HepG2 (cell line): ENCODE data around the gene COQ10B. TPM values are rescaled to one million over a fixed set of nuclear protein-coding genes. Genes with fewer than 3 reads are reported as not detected.

ENCODE experiments used
- CENPT ChIP-seq: sonication (generic); formaldehyde crosslinking; IDR thresholded peaks from 2 replicates; pipeline ENCODE4 v1.8.0; 2022; ENCODE audit warnings: low read depth, mild to moderate bottlenecking, moderate library complexity, missing genetic modification reagents
- EP300 ChIP-seq, 3 experiments: sonication (generic) in 1 of 3; formaldehyde crosslinking in 1 of 3; IDR thresholded peaks; 2 replicates each; pipeline versions ENCODE4 v1.5.1 to v1.6.1; 2011 to 2020; ENCODE audit warnings: low read depth in 2 of 3, low read length in 2 of 3, borderline replicate concordance in 1 of 3, improper control_type of control experiment in 1 of 3, mild to moderate bottlenecking in 1 of 3, missing genetic modification reagents in 1 of 3, moderate library complexity in 1 of 3
- HMG20A ChIP-seq: IDR thresholded peaks from 2 replicates; pipeline ENCODE4 v1.6.1; 2016; ENCODE audit warnings: borderline replicate concordance
- ISL2 ChIP-seq: sonication (generic); formaldehyde crosslinking; IDR thresholded peaks from 2 replicates; pipeline ENCODE4 v1.5.0; 2020; ENCODE audit warnings: missing genetic modification reagents
- MEIS2 ChIP-seq: sonication (generic); formaldehyde crosslinking; IDR thresholded peaks from 2 replicates; pipeline ENCODE4 v1.9.0; 2021; ENCODE audit warnings: mild to moderate bottlenecking, missing genetic modification reagents
- NFE2L2 ChIP-seq: fragments of 150-350 bp; IDR thresholded peaks from 2 replicates; pipeline ENCODE4 v1.6.1; 2014; ENCODE audit warnings: low read length
- PATZ1 ChIP-seq: sonication (generic); formaldehyde crosslinking; IDR thresholded peaks from 2 replicates; pipeline ENCODE4 v1.4.0; 2020; ENCODE audit warnings: missing genetic modification reagents
- RNF219 ChIP-seq: sonication (generic); formaldehyde crosslinking; IDR thresholded peaks from 2 replicates; pipeline ENCODE4 v1.5.0; 2020; ENCODE audit warnings: mild to moderate bottlenecking, missing genetic modification reagents
- RORA ChIP-seq: sonication (generic); formaldehyde crosslinking; IDR thresholded peaks from 2 replicates; pipeline ENCODE4 v1.5.0; 2020; ENCODE audit warnings: mild to moderate bottlenecking, missing genetic modification reagents, moderate library complexity
- SIX1 ChIP-seq: sonication (generic); formaldehyde crosslinking; IDR thresholded peaks from 2 replicates; pipeline ENCODE4 v1.4.0; 2020; ENCODE audit warnings: missing genetic modification reagents, borderline replicate concordance
- SIX4 ChIP-seq: sonication (generic); formaldehyde crosslinking; IDR thresholded peaks from 2 replicates; pipeline ENCODE4 v1.4.0; 2020; ENCODE audit warnings: missing genetic modification reagents
- TAF15 ChIP-seq: fragments of 200-400 bp; formaldehyde crosslinking; IDR thresholded peaks from one replicate; pipeline ENCODE4 v1.6.1; 2018; ENCODE audit warnings: mild to moderate bottlenecking, low read depth, low read length; ENCODE audit not compliant: poor library complexity, severe bottlenecking
- TEAD2 ChIP-seq: sonication (generic); formaldehyde crosslinking; IDR thresholded peaks from 2 replicates; pipeline ENCODE4 v1.9.0; 2021; ENCODE audit warnings: missing genetic modification reagents
- TEAD3 ChIP-seq: optimal IDR thresholded peaks from 2 replicates; pipeline ENCODE3; 2016; ENCODE audit warnings: borderline replicate concordance
- ZBTB7B ChIP-seq: sonication (generic); formaldehyde crosslinking; IDR thresholded peaks from 2 replicates; pipeline ENCODE4 v1.4.0; 2020; ENCODE audit warnings: missing genetic modification reagents
- ZMYM2 ChIP-seq: sonication (generic); formaldehyde crosslinking; IDR thresholded peaks from 2 replicates; pipeline ENCODE4 v1.8.0; 2022; ENCODE audit warnings: mild to moderate bottlenecking, missing genetic modification reagents
- ZNF329 ChIP-seq: sonication (generic); formaldehyde crosslinking; IDR thresholded peaks from 2 replicates; pipeline ENCODE4 v1.9.0; 2021; ENCODE audit warnings: low read depth, mild to moderate bottlenecking, missing genetic modification reagents
- ZNF350 ChIP-seq: sonication (generic); formaldehyde crosslinking; IDR thresholded peaks from 2 replicates; pipeline ENCODE4 v1.4.0; 2020; ENCODE audit warnings: mild to moderate bottlenecking, low read depth, missing genetic modification reagents, borderline replicate concordance
- ZNF441 ChIP-seq: sonication (generic); formaldehyde crosslinking; IDR thresholded peaks from 2 replicates; pipeline ENCODE4 v1.7.0; 2021; ENCODE audit warnings: missing genetic modification reagents, borderline replicate concordance
- ZNF510 ChIP-seq: sonication (generic); formaldehyde crosslinking; IDR thresholded peaks from 2 replicates; pipeline ENCODE4 v1.4.0; 2020; ENCODE audit warnings: low read depth, mild to moderate bottlenecking, missing genetic modification reagents
- ZNF616 ChIP-seq: sonication (generic); formaldehyde crosslinking; IDR thresholded peaks from 2 replicates; pipeline ENCODE4 v1.5.0; 2020; ENCODE audit warnings: low read depth, mild to moderate bottlenecking, missing genetic modification reagents
- ZNF720 ChIP-seq: sonication (generic); formaldehyde crosslinking; IDR thresholded peaks from 2 replicates; pipeline ENCODE4 v1.4.0; 2020; ENCODE audit warnings: missing genetic modification reagents
- ZSCAN21 ChIP-seq: sonication (generic); formaldehyde crosslinking; IDR thresholded peaks from 2 replicates; pipeline ENCODE4 v1.8.0; 2022; ENCODE audit warnings: mild to moderate bottlenecking, missing genetic modification reagents, moderate library complexity, borderline replicate concordance
- polyA plus RNA-seq, 8 experiments: library from polyadenylated mRNA; depleted of rRNA in 3 of 8; stranded (reverse) in 7 of 8; unstranded in 1 of 8; fragments of >200 nt; fragmentation: Illumina TruSeq in 4 of 8; extraction: Trizol in 4 of 8; gene quantifications; 2 replicates each; pipeline versions ENCODE4 v1.2.1 to v1.2.3, GENCODE V29; 2011 to 2016; ENCODE audit warnings: low read depth in 4 of 8, missing spikeins in 1 of 8, mixed read lengths in 1 of 8; ENCODE audit not compliant: insufficient read depth in 1 of 8
- total RNA-seq, 5 experiments: library from RNA; depleted of rRNA; stranded (reverse); fragments of >200 nt; fragmentation: Illumina TruSeq; extraction: Trizol; gene quantifications; 2 replicates each; pipeline ENCODE4 v1.2.3, GENCODE V29; 2016; ENCODE audit warnings: low read depth in 1 of 5
- TF ChIP-seq, protein P1 (sequence below): sonication (generic); formaldehyde crosslinking; IDR thresholded peaks from 2 replicates; pipeline ENCODE4 v1.4.0; 2020; ENCODE audit warnings: missing genetic modification reagents; ENCODE audit errors: not compliant biosample characterization

COQ10B gene
- total and polyA plus RNA-seq, 2 of the 13 experiments (the other 11 are each of a cell fraction or from before 2014, with no cell fraction given) = 4.6 to 34.9 TPM

GRCh38 chr2:197434541-197435513 is 18.5 kb upstream of the COQ10B start, which contains the start of gene SF3B1 (continued):
- no peak for TF ChIP-seq ZSCAN21 (CRISPR knock-in tag)
- peak; percentile 53; the same call in 1 of the 2 replicates for TF ChIP-seq ISL2
- 0 out of 2 replicates have a peak, but pooled peaks have one; percentile 26 for TF ChIP-seq CENPT
- TF ChIP-seq EP300 (IDR thresholded peaks at IDR 0.05; ENCODE audit: low read depth in 2 of 2, low read length in 2 of 2) = peak in 1 of 2 experiments; percentile 48; a peak in 2 of 4 replicates
- 0 out of 2 replicates have a peak, but pooled peaks have one; percentile 45 for TF ChIP-seq EP300 (CRISPR knock-in tag; IDR thresholded peaks at IDR 0.05; ENCODE audit: borderline replicate concordance)
- TF ChIP-seq TEAD2 = peak; percentile 55; the same call in 1 of the 2 replicates
- no peak for TF ChIP-seq PATZ1 (CRISPR knock-in tag)
- TF ChIP-seq ZNF350 (CRISPR knock-in tag) = peak; percentile 94
- TF ChIP-seq ZNF329 (CRISPR knock-in tag) = peak; percentile 71; the same call in 1 of the 2 replicates
- TF ChIP-seq RORA (CRISPR knock-in tag) = no peak
- 0 out of 2 replicates have a peak, but pooled peaks have one; percentile 11 for TF ChIP-seq NFE2L2
- peak; percentile 55; the same call in 1 of the 2 replicates for TF ChIP-seq ZBTB7B (CRISPR knock-in tag)
- TF ChIP-seq ZMYM2 (CRISPR knock-in tag) = no peak
- TF ChIP-seq ZNF616 (CRISPR knock-in tag) = peak; percentile 40; the same call in 1 of the 2 replicates
- peak; percentile 41; the same call in 1 of the 2 replicates for TF ChIP-seq SIX4 (CRISPR knock-in tag)
- no peak for TF ChIP-seq ZNF720 (CRISPR knock-in tag)
- 0 out of 2 replicates have a peak, but pooled peaks have one; percentile 34 for TF ChIP-seq RNF219
- peak; percentile 76 for TF ChIP-seq TAF15
- TF ChIP-seq MEIS2 (CRISPR knock-in tag) = no peak; the same call in 1 of the 2 replicates
- peak; percentile 57; the same call in 1 of the 2 replicates for TF ChIP-seq ZNF441 (CRISPR knock-in tag)
- TF ChIP-seq SIX1 = no peak
- TF ChIP-seq HMG20A (CRISPR knock-in tag) = no peak
- TF ChIP-seq ZNF510 = 0 out of 2 replicates have a peak, but pooled peaks have one; percentile 86
- TF ChIP-seq, protein P1, sequence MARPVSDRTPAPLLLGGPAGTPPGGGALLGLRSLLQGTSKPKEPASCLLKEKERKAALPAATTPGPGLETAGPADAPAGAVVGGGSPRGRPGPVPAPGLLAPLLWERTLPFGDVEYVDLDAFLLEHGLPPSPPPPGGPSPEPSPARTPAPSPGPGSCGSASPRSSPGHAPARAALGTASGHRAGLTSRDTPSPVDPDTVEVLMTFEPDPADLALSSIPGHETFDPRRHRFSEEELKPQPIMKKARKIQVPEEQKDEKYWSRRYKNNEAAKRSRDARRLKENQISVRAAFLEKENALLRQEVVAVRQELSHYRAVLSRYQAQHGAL (CRISPR knock-in tag) = no peak
- peak; percentile 82 for TF ChIP-seq TEAD3 (CRISPR knock-in tag)
